Esophagus muscularis mucosa (tissue), 4 donors: Measurements from ENCODE around the gene OR10A6. TPM values are rescaled to one million over a fixed set of nuclear protein-coding genes. Genes with fewer than 3 reads are reported as not detected.

ENCODE experiments used
- DNase-seq: peaks from one replicate; pipeline ENCODE4 v3.0.0-alpha.2; 2017; ENCODE audit errors: extremely low spot score
- H3K27ac ChIP-seq, 4 donors: fragments of 200-600 bp; sonication (generic); replicated peaks in 1 of 4; 1 replicate in 3 of 4; 2 replicates in 1 of 4; pipeline ENCODE4 v1.5.1; 2016 to 2019; ENCODE audit warnings: mild to moderate bottlenecking in 1 of 4
- H3K27me3 ChIP-seq, 4 donors: fragments of 200-600 bp; sonication (generic); one replicate each; pipeline versions ENCODE4 v1.5.1 to v1.6.0; 2016 to 2019
- H3K36me3 ChIP-seq, 4 donors: fragments of 200-600 bp; sonication (generic); one replicate each; pipeline ENCODE4 v1.5.1; 2016 to 2019
- H3K4me1 ChIP-seq, 4 donors: fragments of 200-600 bp; sonication (generic); one replicate each; pipeline ENCODE4 v1.5.1; 2016 to 2019
- H3K4me3 ChIP-seq, 4 donors: fragments of 200-600 bp; sonication (generic); 1 replicate in 2 of 4; 2 replicates in 2 of 4; pipeline ENCODE4 v1.5.1; 2016 to 2019; ENCODE audit warnings: mild to moderate bottlenecking in 4 of 4, moderate library complexity in 1 of 4
- H3K9me3 ChIP-seq, 4 donors: fragments of 200-600 bp; sonication (generic); 1 replicate in 3 of 4; 2 replicates in 1 of 4; pipeline ENCODE4 v1.5.1; 2016 to 2019
- CTCF ChIP-seq, 3 experiments: fragments of 200-600 bp in 2 of 3; fragments of 450-650 bp in 1 of 3; sonication (generic) in 2 of 3; IDR thresholded peaks; one replicate each; pipeline ENCODE4 v1.5.1; 2017 to 2019; ENCODE audit warnings: antibody characterized with exemption in 3 of 3, mild to moderate bottlenecking in 2 of 3, moderate library complexity in 1 of 3
- EP300 ChIP-seq: sonication (generic); formaldehyde crosslinking; IDR thresholded peaks from one replicate; pipeline ENCODE4 v1.6.1; 2017; ENCODE audit warnings: antibody characterized with exemption
- POLR2A ChIP-seq: fragments of 450-650 bp; IDR thresholded peaks from one replicate; pipeline ENCODE4 v1.6.1; 2017; ENCODE audit warnings: antibody characterized with exemption, moderate library complexity, mild to moderate bottlenecking, low read depth
- POLR2AphosphoS5 ChIP-seq, 2 donors: sonication (generic); formaldehyde crosslinking; IDR thresholded peaks; one replicate each; pipeline ENCODE4 v1.6.1; 2017; ENCODE audit warnings: antibody characterized with exemption in 2 of 2
- WGBS: methylation state at CpG from one replicate; pipeline ENCODE4 v1.1.5; 2018; 5-methylcytosine and 5-hydroxymethylcytosine counted together
- intact Hi-C: fragments of 100-400 bp; cut with DNase I; formaldehyde crosslinking; loops from one replicate; pipeline ENCODE4 v1.15.1; 2023
- total RNA-seq, 4 donors: library from RNA; depleted of rRNA; stranded (reverse); fragments of >200 nt; gene quantifications; one replicate each; pipeline versions ENCODE4 v1.1.0 to v1.2.1, GENCODE V29; 2016

Gene OR10A6
- total RNA-seq, 4 donors from 2014 or later, result not detected

- intact Hi-C loops, result no loop called here
- Histone ChIP-seq H3K9me3 (no peaks in the 10 kb centered on the region), H3K4me1 (no peaks in the 10 kb centered on the region), H3K27me3 (no peaks in the 10 kb centered on the region), H3K27ac (no peak overlapping the region), H3K4me3 (no peak overlapping the region), H3K36me3 (no peaks in the 10 kb centered on the region)
- TF ChIP-seq CTCF (IDR thresholded peaks at IDR 0.05), result no peak
- TF ChIP-seq EP300, result no peak
- TF ChIP-seq POLR2AphosphoS5 (IDR thresholded peaks at IDR 0.05), result no peak
- 66% methylated on average over 3 of the region's 3 CpGs for WGBS
- no peak for DNase-seq
Measured at GRCh38 chr11:7969756-7970646, 38.9 kb upstream of the OR10A6 start.

GRCh38 chr11:7968686-7969085 lies 37.6 kb upstream of the OR10A6 start:
- TF ChIP-seq POLR2AphosphoS5 (IDR thresholded peaks at IDR 0.05) (no peak), POLR2A (no peak), EP300 (no peak), CTCF (IDR thresholded peaks at IDR 0.05) (no peak)
- H3K4me1 ChIP-seq, result no peaks in the 10 kb centered on the region
- no peaks in the 10 kb centered on the region for H3K9me3 ChIP-seq
- H3K4me3 ChIP-seq, result no peak overlapping the region
- H3K36me3 ChIP-seq, result no peaks in the 10 kb centered on the region
- H3K27me3 ChIP-seq, result no peaks in the 10 kb centered on the region
- H3K27ac ChIP-seq, result no peak overlapping the region
- no peak for DNase-seq
- intact Hi-C loops, result no loop called here
- 27% methylated on average over 2 of the region's 2 CpGs for WGBS

GRCh38 chr11:7967826-7968225 lies 36.8 kb upstream of the OR10A6 start:
- H3K4me3 ChIP-seq, result no peak overlapping the region
- no peaks in the 10 kb centered on the region for H3K9me3 ChIP-seq
- no peak for TF ChIP-seq CTCF (IDR thresholded peaks at IDR 0.05)
- no peak for TF ChIP-seq EP300
- TF ChIP-seq POLR2AphosphoS5 (IDR thresholded peaks at IDR 0.05), result no peak
- TF ChIP-seq POLR2A, result no peak
- H3K36me3 ChIP-seq, result no peaks in the 10 kb centered on the region
- intact Hi-C loops, result no loop called here
- DNase-seq, result no peak
- H3K27ac ChIP-seq, result no peak overlapping the region
- H3K27me3 ChIP-seq, result no peaks in the 10 kb centered on the region
- H3K4me1 ChIP-seq, result no peaks in the 10 kb centered on the region

GRCh38 chr11:7967097-7967496 lies 36.0 kb upstream of the OR10A6 start:
- intact Hi-C loops, result no loop called here
- no peaks in the 10 kb centered on the region for H3K36me3 ChIP-seq
- no peaks in the 10 kb centered on the region for H3K27me3 ChIP-seq
- TF ChIP-seq POLR2A (no peak), POLR2AphosphoS5 (IDR thresholded peaks at IDR 0.05) (no peak), CTCF (IDR thresholded peaks at IDR 0.05) (no peak), EP300 (no peak)
- no peaks in the 10 kb centered on the region for H3K9me3 ChIP-seq
- no peak overlapping the region for H3K4me3 ChIP-seq
- H3K27ac ChIP-seq, result no peak overlapping the region
- H3K4me1 ChIP-seq, result no peaks in the 10 kb centered on the region
- WGBS, result 74% methylated on average over 1 of the region's 1 CpG
- DNase-seq, result no peak

GRCh38 chr11:7965386-7965785 lies 34.3 kb upstream of the OR10A6 start, which contains the start of gene NLRP10:
Gene NLRP10, minus strand, starts transcription at chr11:7965447. Its CDS starts 1,952 bp downstream, at chr11:7963495.
- 91% methylated on average over 1 of the region's 1 CpG for WGBS
- H3K9me3 ChIP-seq, result no peaks in the 10 kb centered on the region
- H3K36me3 ChIP-seq, result no peaks in the 10 kb centered on the region
- no peak within 1 kb of the TSS for H3K27ac ChIP-seq
- H3K4me1 ChIP-seq, result no peaks in the 10 kb centered on the region
- H3K27me3 ChIP-seq, result peaks cover 0 to 5% (median 0%) of the 10 kb centered on the region in 4 donors
- no peak within 1 kb of the TSS for H3K4me3 ChIP-seq
- DNase-seq, result no peak
- TF ChIP-seq POLR2AphosphoS5 (IDR thresholded peaks at IDR 0.05) (no peak), CTCF (IDR thresholded peaks at IDR 0.05) (no peak), POLR2A (no peak), EP300 (no peak)
- intact Hi-C loops, result no loop called here
